OCI-LY3 (cell line): ENCODE measurements around the gene PSMA2.

Experiments
- CTCF ChIP-seq: fragments of 200-600, 300-600 bp; sonication (generic); IDR thresholded peaks from 2 replicates; pipeline ENCODE4 v1.5.1; 2014; ENCODE audit warnings: antibody characterized with exemption, low read length, low read depth
- EZH2phosphoT487 ChIP-seq: fragments of 200-600 bp; shearing (Covaris generic); IDR thresholded peaks from 2 replicates; pipeline ENCODE4 v1.6.1; 2018; ENCODE audit warnings: antibody characterized with exemption, mixed run types, low read depth

DNA sequence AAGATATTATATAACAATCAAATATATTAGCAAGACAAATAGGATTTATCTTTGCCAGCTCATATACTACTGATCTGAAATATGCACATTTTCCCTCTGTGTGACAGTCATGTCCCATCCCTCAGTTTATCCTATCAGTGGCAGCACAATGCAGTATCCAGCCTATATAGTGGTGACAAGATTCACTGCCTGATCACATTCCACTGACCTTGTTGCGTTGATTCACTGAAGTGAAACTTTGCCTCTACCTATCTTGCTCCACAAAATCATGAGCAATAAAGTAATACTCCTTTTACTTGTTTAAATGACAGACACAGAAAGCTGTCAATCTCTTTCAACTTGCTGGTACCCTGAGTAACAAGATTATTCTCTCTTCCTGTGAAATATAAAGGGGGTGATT is 6.3 kb downstream of the PSMA2 start:
- TF ChIP-seq CTCF (no peak), EZH2phosphoT487 (no peak)
